Posterior cingulate gyrus (tissue), 11 donors: ENCODE data around the gene ZFAND2A.
"Not testable (repeated sequence)": the region's sequence is repeated elsewhere in the genome, so short reads cannot be mapped to it uniquely, and the experiment has no call there.

ENCODE experiments used
- DNase-seq, 10 donors: peaks; one replicate each; pipeline versions ENCODE4 v3.0.0 to v3.0.0-alpha.2; 2020 to 2021; ENCODE audit warnings: mixed read lengths in 3 of 10
- intact Hi-C: fragments of 100-400 bp; cut with DNase I; formaldehyde crosslinking; loops from one replicate; pipeline ENCODE4 v1.15.1; 2023

The ZFAND2A gene

GRCh38 chr7:1129431-1129830 lies 30.6 kb downstream of the ZFAND2A start:
- intact Hi-C loops, result no loop called here
- DNase-seq, result peak in 3 of 10 donors; percentile 22 to 46 (median 23)

- intact Hi-C loops, result no loop called here
- peak in 3 of 10 donors; percentile 9 to 81 (median 61) for DNase-seq
Observed at GRCh38 chr7:1127001-1127400, 33.0 kb downstream of the ZFAND2A start.

GRCh38 chr7:1125603-1125969 lies 34.4 kb downstream of the ZFAND2A start:
- peak in 4 of 10 donors; percentile 12 to 66 (median 61) for DNase-seq
- intact Hi-C loops, result no loop called here

- peak in 6 of 10 donors; percentile 13 to 92 (median 70) for DNase-seq
- intact Hi-C loops, result loop anchor here (5.0 kb wide), 1 partner anchor 38 kb away; the partner anchor contains the start of gene GPER1
Observed at GRCh38 chr7:1124816-1125602, 35.0 kb downstream of the ZFAND2A start.

GRCh38 chr7:1124164-1124563 lies 35.8 kb downstream of the ZFAND2A start:
- intact Hi-C loops, result loop anchor here (5.0 kb wide), 1 partner anchor 37 kb away; the partner anchor contains the start of gene GPER1
- peak in 4 of 10 donors; percentile 14 to 86 (median 80) for DNase-seq

- peak; percentile 56 to 95 (median 73) for DNase-seq
- intact Hi-C loops, result loop anchor here (5.0 kb wide), 1 partner anchor 36 kb away; the partner anchor contains the start of gene GPER1
Observed at GRCh38 chr7:1123715-1124114, 36.3 kb downstream of the ZFAND2A start.

- intact Hi-C loops, result loop anchor here (5.0 kb wide), 1 partner anchor 36 kb away; the partner anchor contains the start of gene GPER1
- DNase-seq, result peak in 3 of 10 donors; percentile 62 to 82 (median 81)
Observed at GRCh38 chr7:1122832-1123501, 37.0 kb downstream of the ZFAND2A start.

GRCh38 chr7:1121886-1122831 lies 37.8 kb downstream of the ZFAND2A start:
- DNase-seq, result peak in 3 of 10 donors; percentile 51 to 81 (median 61)
- intact Hi-C loops, result loop anchor here (5.0 kb wide), 1 partner anchor 35 kb away; the partner anchor contains the start of gene GPER1

GRCh38 chr7:1121476-1121875 lies 38.5 kb downstream of the ZFAND2A start:
- DNase-seq, result peak in 3 of 10 donors; percentile 19 to 62 (median 47)
- intact Hi-C loops, result loop anchor here (5.0 kb wide), 1 partner anchor 34 kb away; the partner anchor contains the start of gene GPER1

- intact Hi-C loops, result loop anchor here (5.0 kb wide), 1 partner anchor 33 kb away; the partner anchor contains the start of gene GPER1
- peak in 3 of 10 donors; percentile 32 to 40 (median 33) for DNase-seq
Observed at GRCh38 chr7:1120791-1121190, 39.2 kb downstream of the ZFAND2A start.

- intact Hi-C loops, result no loop called here
- DNase-seq, result peak in 1 of 10 donors; percentile 6
Observed at GRCh38 chr7:1119201-1119600, 40.8 kb downstream of the ZFAND2A start.

- intact Hi-C loops, result no loop called here
Observed at GRCh38 chr7:1117321-1117928, 42.6 kb downstream of the ZFAND2A start.

GRCh38 chr7:1116383-1117008 lies 43.5 kb downstream of the ZFAND2A start:
- intact Hi-C loops, result not testable (repeated sequence)
- peak in 3 of 10 donors; percentile 23 to 63 (median 27) for DNase-seq

More at GRCh38 chr7:1117321-1117928, 42.6 kb downstream of the ZFAND2A start:
- DNase-seq, result peak in 2 of 10 donors; percentile 36 to 47

GRCh38 chr7:1115171-1116045 lies 44.6 kb downstream of the ZFAND2A start:
- intact Hi-C loops, result not testable (repeated sequence)
- peak in 3 of 10 donors; percentile 32 to 68 (median 55) for DNase-seq

GRCh38 chr7:1114505-1114904 lies 45.5 kb downstream of the ZFAND2A start:
- DNase-seq, result peak in 3 of 10 donors; percentile 41 to 67 (median 66)
- intact Hi-C loops, result no loop called here

- intact Hi-C loops, result no loop called here
- peak in 3 of 10 donors; percentile 39 to 87 (median 77) for DNase-seq
Observed at GRCh38 chr7:1114088-1114487, 45.9 kb downstream of the ZFAND2A start.

- peak in 3 of 10 donors; percentile 50 to 80 (median 53) for DNase-seq
- intact Hi-C loops, result no loop called here
Observed at GRCh38 chr7:1113548-1113885, 46.5 kb downstream of the ZFAND2A start.
